Measurements from ENCODE around the gene NPPA. TPM values are rescaled to one million over a fixed set of nuclear protein-coding genes. Genes with fewer than 3 reads are reported as not detected.

NPPA gene
- total RNA-seq, 1 experiment from 2014 or later: not detected

GRCh38 chr1:11837767-11838348 is 9.7 kb downstream of the NPPA start:
- Mint-ChIP-seq H3K27me3 (ENCODE audit: insufficient read depth, unreplicated experiment) (no peaks in the 10 kb centered on the region), H3K36me3 (ENCODE audit: insufficient read depth, unreplicated experiment) (peaks cover 62% of the 10 kb centered on the region), H3K4me3 (ENCODE audit: unreplicated experiment) (no peak overlapping the region), H3K9me3 (ENCODE audit: unreplicated experiment) (no peaks in the 10 kb centered on the region), H3K4me1 (ENCODE audit: low read depth, unreplicated experiment) (no peaks in the 10 kb centered on the region), H3K27ac (ENCODE audit: unreplicated experiment) (peak overlapping the region; percentile 32)
- ChIA-PET CTCF (interaction anchor here (0.5 to 1.6 kb wide), 9 partner anchors 13 to 174 kb away, joined by 3 to 11 read pairs (median 4); partner anchors contain the start of genes CLCN6, FBXO6 and MTHFR), POLR2A (interaction anchor here (1.0 kb wide), 1 partner anchor 70 kb away, joined by 4 read pairs; no protein-coding TSS in a partner anchor)
- Histone ChIP-seq H3K27me3 (replicated peaks; ENCODE audit: control insufficient read depth, insufficient read depth, low read length) (no peaks in the 10 kb centered on the region), H3K36me3 (ENCODE audit: control insufficient read depth, insufficient read depth, low read length) (peaks cover 16% of the 10 kb centered on the region), H3K9me3 (no peaks in the 10 kb centered on the region), H3K4me3 (ENCODE audit: low read depth, low read length) (no peak overlapping the region), H3K4me1 (no peaks in the 10 kb centered on the region)
- BruUV-seq (replicated peaks): no TSS peak
- intact Hi-C loops (cut with micrococcal nuclease; ENCODE audit: unreplicated experiment): loop anchor here (1.0 to 5.0 kb wide), 2 partner anchors 56 to 69 kb away; no protein-coding TSS in a partner anchor
- DNase-seq: no peak
- no peak for TF ChIP-seq CTCF (IDR thresholded peaks at IDR 0.05; ENCODE audit: insufficient read depth in 1 of 2, low read depth in 1 of 2, low read length in 1 of 2, severe bottlenecking in 1 of 2, unreplicated experiment in 1 of 2)

GRCh38 chr1:11836955-11837766 is 10.4 kb downstream of the NPPA start:
- POLR2A ChIA-PET: interaction anchor here (1.1 to 2.0 kb wide), 2 partner anchors 71 to 73 kb away, joined by 4 to 9 read pairs; no protein-coding TSS in a partner anchor
- peaks cover 18% of the 10 kb centered on the region for H3K36me3 ChIP-seq (ENCODE audit: control insufficient read depth, insufficient read depth, low read length)
- TF ChIP-seq CTCF (IDR thresholded peaks at IDR 0.05; ENCODE audit: insufficient read depth in 1 of 2, low read depth in 1 of 2, low read length in 1 of 2, severe bottlenecking in 1 of 2, unreplicated experiment in 1 of 2): no peak
- Mint-ChIP-seq H3K27ac (ENCODE audit: unreplicated experiment) (peak overlapping the region; percentile 32), H3K27me3 (ENCODE audit: insufficient read depth, unreplicated experiment) (no peaks in the 10 kb centered on the region), H3K4me1 (ENCODE audit: low read depth, unreplicated experiment) (no peaks in the 10 kb centered on the region), H3K36me3 (ENCODE audit: insufficient read depth, unreplicated experiment) (peaks cover 62% of the 10 kb centered on the region), H3K4me3 (ENCODE audit: unreplicated experiment) (no peak overlapping the region), H3K9me3 (ENCODE audit: unreplicated experiment) (no peaks in the 10 kb centered on the region)
- CTCF ChIA-PET: interaction anchor here (0.6 to 1.6 kb wide), 5 partner anchors 15 to 130 kb away, joined by 3 to 9 read pairs (median 3); partner anchors contain the start of genes CLCN6 and MTHFR
- H3K27me3 ChIP-seq (replicated peaks; ENCODE audit: control insufficient read depth, insufficient read depth, low read length): no peaks in the 10 kb centered on the region
- no peaks in the 10 kb centered on the region for H3K9me3 ChIP-seq
- no peak overlapping the region for H3K4me3 ChIP-seq (ENCODE audit: low read depth, low read length)
- intact Hi-C loops (cut with micrococcal nuclease; ENCODE audit: unreplicated experiment): loop anchor here (5.0 kb wide), 1 partner anchor 70 kb away; no protein-coding TSS in a partner anchor
- H3K4me1 ChIP-seq: no peaks in the 10 kb centered on the region
- no TSS peak for BruUV-seq (replicated peaks)
- DNase-seq: no peak

Data from Caco-2 (cell line).